ENCODE data around the gene OR4D9. TPM values are rescaled to one million over a fixed set of nuclear protein-coding genes. Genes with fewer than 3 reads are reported as not detected.

Gene OR4D9
- not detected in 2 replicates for total RNA-seq (2013; cell fraction: nucleolus; rRNA removed)
- total RNA-seq (2014; rRNA removed) (not detected in 2 replicates), total RNA-seq (2014; rRNA removed; fragmentation: Illumina TruSeq; extraction: Trizol) (not detected in 2 replicates), total RNA-seq (2021) (not detected in 2 replicates), polyA plus RNA-seq (2011; rRNA removed) (not detected in 2 replicates), polyA plus RNA-seq (2014; fragmentation: Illumina TruSeq; extraction: Trizol) (not detected in 2 replicates), polyA plus RNA-seq (2014; fragmentation: Nextera tagmentation; extraction: Ambion mirVana) (not detected), polyA plus RNA-seq (2014; rRNA removed) (not detected in 2 replicates), polyA plus RNA-seq (2016; fragmentation: Nextera tagmentation; extraction: Ambion mirVana) (not detected), polyA minus RNA-seq (2011; rRNA and poly(A)+ RNA removed) (not detected in 2 replicates), Bru-seq, nascent RNA (not detected), BruChase-seq, experiment 1, labeled RNA remaining after a 6-hour chase (not detected), BruChase-seq, experiment 2, labeled RNA remaining after a 2-hour chase (not detected)
- not detected for polyA plus RNA-seq (2011; ENCODE audit: low read depth)
- not detected in 2 replicates for polyA plus RNA-seq (2011; cell fraction: cytosol; rRNA removed)
- polyA plus RNA-seq (2011; cell fraction: nucleus; rRNA removed) = not detected in 2 replicates
- polyA plus RNA-seq (2012) = not detected in 2 replicates
- polyA minus RNA-seq (2011; cell fraction: cytosol; rRNA and poly(A)+ RNA removed) = not detected in 2 replicates
- polyA minus RNA-seq (2011; cell fraction: nucleus; rRNA and poly(A)+ RNA removed) = not detected in 2 replicates
- long read RNA-seq, experiment 1 = 0 reads
- long read RNA-seq, experiment 2 = 0 reads

GRCh38 chr11:59510941-59511589, at the start of gene OR4D9:
OR4D9 (plus strand) TSS chr11:59511539; CDS start chr11:59514913, 3,374 bp downstream.
- H2AFZ ChIP-seq (ENCODE audit: control insufficient read depth, low read depth, low read length) = peak within 1 kb of the TSS; percentile 19; the same call in 1 of the 2 replicates
- no peak for TF ChIP-seq ZNF622 (IDR thresholded peaks at IDR 0.05)
- no peak for TF ChIP-seq USF1 (IDR thresholded peaks at IDR 0.05; ENCODE audit: borderline replicate concordance, extremely low read length, insufficient read depth, low read depth, low read length)
- TF ChIP-seq SUPT20H (IDR thresholded peaks at IDR 0.05; ENCODE audit: borderline replicate concordance, control insufficient read depth, low read depth, low read length) = no peak
- TF ChIP-seq GABPA (IDR thresholded peaks at IDR 0.05; ENCODE audit: low read depth) = no peak
- no peak within 1 kb of the TSS for H3K27ac ChIP-seq (ENCODE audit: control insufficient read depth, insufficient read depth)
- BruUV-seq (replicated peaks) = no TSS peak
- ChIA-PET RAD21 (ENCODE audit: unreplicated experiment) (no interaction called here), CTCF (interaction anchor here (0.7 kb wide), 1 partner anchor 358 kb away, joined by 3 read pairs; no protein-coding TSS in a partner anchor), POLR2A (no interaction called here), SMC1A (ENCODE audit: uncharacterized antibody, unreplicated experiment) (no interaction called here)
- intact Hi-C loops (cut with micrococcal nuclease; ENCODE audit: unreplicated experiment) = no loop called here
- H3K4me3 ChIP-seq = no peak within 1 kb of the TSS
- no peaks in the 10 kb centered on the region for H3K27me3 ChIP-seq (replicated peaks in 1 of 2; ENCODE audit: control insufficient read depth in 2 of 2, insufficient read depth in 2 of 2, low read length in 1 of 2)
- H3K9ac ChIP-seq (ENCODE audit: control insufficient read depth, insufficient read depth, low read length) = no peak within 1 kb of the TSS
- 0% methylated on average over 2 of the region's 2 CpGs for WGBS (ENCODE audit: insufficient coverage, insufficient replicate concordance, low lambda C conversion rate, missing lambda C conversion rate)
- no peaks in the 10 kb centered on the region for H3K9me3 ChIP-seq (replicated peaks; ENCODE audit: control insufficient read depth, insufficient read depth, low read length)
- H3K79me2 ChIP-seq (ENCODE audit: control insufficient read depth, insufficient read depth, low read length) = no peaks in the 10 kb centered on the region
- no peak for FAIRE-seq
- no peaks in the 10 kb centered on the region for H3K4me1 ChIP-seq (ENCODE audit: control insufficient read depth, insufficient read depth, low read length)
- no peak for ATAC-seq
- in situ Hi-C loops (cut with MboI) = no loop called here
- no peaks in the 10 kb centered on the region for H4K20me1 ChIP-seq (ENCODE audit: control insufficient read depth, insufficient read depth)
- no peaks in the 10 kb centered on the region for H3K36me3 ChIP-seq (ENCODE audit: control insufficient read depth in 2 of 2, insufficient read depth in 2 of 2, low read length in 1 of 2)
- no peak within 1 kb of the TSS for H3K4me2 ChIP-seq (ENCODE audit: control insufficient read depth, insufficient read depth)
- DNase-seq (ENCODE audit: low read depth, low spot score) = no peak

All from GM12878 (cell line).